HEK293 (cell line): ENCODE results near the gene TRIM8.
A peak's percentile ranks its signal among the peaks of the same experiment; 100 is the strongest.
"Not testable (repeated sequence)": the region's sequence is repeated elsewhere in the genome, so short reads cannot be mapped to it uniquely, and the experiment has no call there.

Source experiments
- CTCF ChIA-PET: fragments of 350-600 bp; formaldehyde crosslinking; extraction: SDS; loops from one replicate; lab custom pipeline; 2021; ENCODE audit warnings: antibody characterized with exemption; lab: Yijun Ruan, JAX
- POLR2A ChIA-PET: fragments of 300-600 bp; formaldehyde crosslinking; extraction: SDS; loops from one replicate; lab custom pipeline; 2020; ENCODE audit warnings: antibody characterized with exemption, inconsistent platforms; lab: Yijun Ruan, JAX
- H3K27ac ChIP-seq: fragments of 200-500 bp; sonication (Bioruptor generic); 2 replicates; pipeline ENCODE4 v1.5.1; 2014; ENCODE audit warnings: low read depth, low read length, control low read depth, inconsistent platforms; ENCODE audit errors: extremely low read depth
- H3K36me3 ChIP-seq, 2 experiments: fragments of 200-500 bp in 1 of 2; sonication (Bioruptor generic) in 1 of 2; 1 replicate in 1 of 2; 2 replicates in 1 of 2; pipeline ENCODE4 v1.5.1; 2014 to 2017; ENCODE audit warnings: inconsistent platforms in 2 of 2, low read length in 2 of 2; ENCODE audit not compliant: control insufficient read depth in 2 of 2, insufficient read depth in 1 of 2
- H3K4me1 ChIP-seq: fragments of 200-500 bp; sonication (Bioruptor generic); 2 replicates; pipeline ENCODE4 v1.5.1; 2014; ENCODE audit warnings: mild to moderate bottlenecking, low read length, inconsistent platforms; ENCODE audit not compliant: control insufficient read depth, insufficient read depth
- H3K4me3 ChIP-seq: 2 replicates; pipeline ENCODE4 v1.5.1; 2011; ENCODE audit warnings: low read depth, mild to moderate bottlenecking, control low read depth, low read length, moderate library complexity
- H3K9me3 ChIP-seq: fragments of 200-500 bp; sonication (Bioruptor generic); 2 replicates; pipeline ENCODE4 v1.5.1; 2014; ENCODE audit warnings: low read depth, low read length, inconsistent platforms; ENCODE audit not compliant: control insufficient read depth, insufficient read depth
- EGR2 ChIP-seq: fragments of 450-650 bp; formaldehyde crosslinking; IDR thresholded peaks from 2 replicates; pipeline ENCODE4 v1.5.1; 2016; ENCODE audit warnings: low read depth, missing biosample characterization, missing genetic modification characterization
- GLI4 ChIP-seq: fragments of 450-650 bp; formaldehyde crosslinking; IDR thresholded peaks from 2 replicates; pipeline ENCODE4 v1.5.1; 2016; ENCODE audit warnings: missing biosample characterization, missing genetic modification characterization
- GLIS2 ChIP-seq: fragments of 450-650 bp; formaldehyde crosslinking; IDR thresholded peaks from 2 replicates; pipeline ENCODE4 v1.5.1; 2016; ENCODE audit warnings: missing biosample characterization, missing genetic modification characterization
- SCRT2 ChIP-seq: fragments of 450-650 bp; formaldehyde crosslinking; IDR thresholded peaks from 2 replicates; pipeline ENCODE4 v1.5.1; 2016; ENCODE audit warnings: missing biosample characterization, missing genetic modification characterization
- SP2 ChIP-seq: fragments of 450-650 bp; formaldehyde crosslinking; IDR thresholded peaks from 2 replicates; pipeline ENCODE4 v1.5.1; 2016; ENCODE audit warnings: missing biosample characterization, missing genetic modification characterization
- ZFHX2 ChIP-seq: fragments of 450-650 bp; formaldehyde crosslinking; conservative IDR thresholded peaks from 2 replicates; pipeline ENCODE4 v1.5.1; 2016; ENCODE audit warnings: missing biosample characterization, missing genetic modification characterization
- ZNF121 ChIP-seq: fragments of 450-650 bp; formaldehyde crosslinking; IDR thresholded peaks from 2 replicates; pipeline ENCODE4 v1.5.1; 2016; ENCODE audit warnings: missing biosample characterization, missing genetic modification characterization
- ZNF280D ChIP-seq: fragments of 450-650 bp; formaldehyde crosslinking; IDR thresholded peaks from 2 replicates; pipeline ENCODE4 v1.5.1; 2016; ENCODE audit warnings: missing biosample characterization, missing genetic modification characterization
- ZNF341 ChIP-seq: fragments of 450-650 bp; formaldehyde crosslinking; IDR thresholded peaks from 2 replicates; pipeline ENCODE4; 2016; ENCODE audit warnings: low read depth, missing biosample characterization, missing genetic modification characterization
- ZNF350 ChIP-seq: fragments of 450-650 bp; formaldehyde crosslinking; IDR thresholded peaks from 2 replicates; pipeline ENCODE4 v1.5.0; 2017; ENCODE audit warnings: missing biosample characterization, mild to moderate bottlenecking, missing genetic modification characterization
- ZNF423 ChIP-seq: fragments of 450-650 bp; formaldehyde crosslinking; IDR thresholded peaks from 2 replicates; pipeline ENCODE4 v1.5.1; 2016; ENCODE audit warnings: missing biosample characterization, missing genetic modification characterization
- ZNF501 ChIP-seq: fragments of 450-650 bp; formaldehyde crosslinking; IDR thresholded peaks from 2 replicates; pipeline ENCODE4 v1.5.1; 2016; ENCODE audit warnings: missing biosample characterization, missing genetic modification characterization
- ZNF510 ChIP-seq: fragments of 450-650 bp; formaldehyde crosslinking; IDR thresholded peaks from 2 replicates; pipeline ENCODE4 v1.5.1; 2018; ENCODE audit warnings: mild to moderate bottlenecking, missing genetic modification characterization, missing biosample characterization; ENCODE audit not compliant: insufficient replicate concordance
- ZNF549 ChIP-seq: fragments of 450-650 bp; IDR thresholded peaks from 2 replicates; pipeline ENCODE4 v1.5.1; 2018; ENCODE audit warnings: missing biosample characterization, missing genetic modification characterization, mild to moderate bottlenecking, inconsistent platforms, moderate library complexity
- ZNF555 ChIP-seq: fragments of 450-650 bp; formaldehyde crosslinking; conservative IDR thresholded peaks from 2 replicates; pipeline ENCODE4 v1.5.1; 2017; ENCODE audit warnings: missing biosample characterization, mild to moderate bottlenecking, missing genetic modification characterization, inconsistent platforms
- ZNF558 ChIP-seq: fragments of 450-650 bp; formaldehyde crosslinking; IDR thresholded peaks from 2 replicates; pipeline ENCODE4 v1.5.1; 2016; ENCODE audit warnings: missing biosample characterization, missing genetic modification characterization
- ZNF580 ChIP-seq: fragments of 450-650 bp; formaldehyde crosslinking; IDR thresholded peaks from 2 replicates; pipeline ENCODE4 v1.5.1; 2016; ENCODE audit warnings: missing biosample characterization, missing genetic modification characterization
- ZNF610 ChIP-seq: fragments of 450-650 bp; formaldehyde crosslinking; IDR thresholded peaks from 2 replicates; pipeline ENCODE4 v1.5.1; 2016; ENCODE audit warnings: missing biosample characterization, missing genetic modification characterization, borderline replicate concordance
- ZNF624 ChIP-seq: fragments of 450-650 bp; formaldehyde crosslinking; IDR thresholded peaks from 2 replicates; pipeline ENCODE4 v1.5.1; 2017; ENCODE audit warnings: missing biosample characterization, missing genetic modification characterization
- ZNF701 ChIP-seq: fragments of 450-650 bp; formaldehyde crosslinking; IDR thresholded peaks from 2 replicates; pipeline ENCODE4 v1.5.1; 2016; ENCODE audit warnings: missing biosample characterization, missing genetic modification characterization
- ZSCAN23 ChIP-seq: fragments of 450-650 bp; formaldehyde crosslinking; IDR thresholded peaks from 2 replicates; pipeline ENCODE4 v1.5.1; 2016; ENCODE audit warnings: missing biosample characterization, missing genetic modification characterization

Gene TRIM8

GRCh38 chr10:102660888-102661657 lies 16.8 kb downstream of the TRIM8 start (continued):
- TF ChIP-seq ZNF341 (peak; percentile 93), ZNF423 (tag by site-specific recombination) (peak; percentile 63; the same call in 1 of the 2 replicates), SP2 (tag by site-specific recombination) (0 out of 2 replicates have a peak, but pooled peaks have one; percentile 25), GLIS2 (peak; percentile 55), SCRT2 (tag by site-specific recombination) (peak; percentile 81), ZNF580 (tag by site-specific recombination) (no peak), EGR2 (tag by site-specific recombination) (peak; percentile 66; the same call in 1 of the 2 replicates)

GRCh38 chr10:102661658-102662028 lies 17.4 kb downstream of the TRIM8 start:
- POLR2A ChIA-PET = interaction anchor here (0.5 to 1.5 kb wide), 3 partner anchors 14 to 148 kb away, joined by 3 to 7 read pairs (median 3); partner anchors contain the start of gene ARL3
- H3K36me3 ChIP-seq = peaks cover 0 to 18% of the 10 kb centered on the region in 2 experiments; a peak in 2 of 3 replicates
- H3K4me1 ChIP-seq = no peaks in the 10 kb centered on the region
- H3K27ac ChIP-seq = no peak overlapping the region
- no peaks in the 10 kb centered on the region for H3K9me3 ChIP-seq
- TF ChIP-seq ZNF549 (tag by site-specific recombination) (no peak), ZNF555 (no peak), ZFHX2 (peak; percentile 81), ZSCAN23 (tag by site-specific recombination) (no peak), ZNF510 (tag by site-specific recombination) (no peak), ZNF501 (tag by site-specific recombination) (no peak), ZNF121 (tag by site-specific recombination) (no peak), EGR2 (tag by site-specific recombination) (peak; percentile 73), ZNF610 (tag by site-specific recombination) (no peak), GLI4 (tag by site-specific recombination) (no peak), ZNF624 (tag by site-specific recombination) (no peak), ZNF558 (tag by site-specific recombination) (no peak)
- no peak overlapping the region for H3K4me3 ChIP-seq
- CTCF ChIA-PET = interaction anchor here (2.0 kb wide), 1 partner anchor 8 kb away, joined by 15 read pairs; no protein-coding TSS in a partner anchor

- H3K27ac ChIP-seq = no peak overlapping the region
- POLR2A ChIA-PET = no interaction called here
- no peak for TF ChIP-seq ZNF280D (tag by site-specific recombination)
- TF ChIP-seq ZNF701 (tag by site-specific recombination) = no peak
- TF ChIP-seq ZNF350 = no peak
These were observed 21.7 kb downstream of the TRIM8 start for GRCh38 chr10:102665904-102666509.

GRCh38 chr10:102667411-102667810 lies 23.1 kb downstream of the TRIM8 start:
- CTCF ChIA-PET, H3K36me3 ChIP-seq, H3K27ac ChIP-seq, H3K9me3 ChIP-seq, H3K4me1 ChIP-seq, H3K4me3 ChIP-seq: not testable (repeated sequence)
- POLR2A ChIA-PET = interaction anchor here (0.7 kb wide), 1 partner anchor 26 kb away, joined by 5 read pairs; no protein-coding TSS in a partner anchor

More at GRCh38 chr10:102665904-102666509, 21.7 kb downstream of the TRIM8 start:
- Histone ChIP-seq H3K9me3 (no peaks in the 10 kb centered on the region), H3K4me1 (no peaks in the 10 kb centered on the region), H3K4me3 (no peak overlapping the region), H3K36me3 (no peaks in the 10 kb centered on the region)
- CTCF ChIA-PET = interaction anchor here (0.6 to 1.4 kb wide), 4 partner anchors 10 to 600 kb away, joined by 3 to 6 read pairs (median 4); no protein-coding TSS in a partner anchor
